Neuron (in vitro differentiated cells): ENCODE measurements around the gene HOXC4.

Source experiments
- H2AFZ ChIP-seq: one replicate; pipeline ENCODE4 v1.6.1; 2013; ENCODE audit warnings: low read depth, mild to moderate bottlenecking, inconsistent platforms, low read length, moderate library complexity
- H3K27me3 ChIP-seq: one replicate; pipeline ENCODE4 v1.6.1; 2013; ENCODE audit warnings: low read length; ENCODE audit not compliant: insufficient read depth
- H3K36me3 ChIP-seq: one replicate; pipeline ENCODE4 v1.6.1; 2013; ENCODE audit warnings: low read length; ENCODE audit not compliant: insufficient read depth
- H3K4me1 ChIP-seq: one replicate; pipeline ENCODE4 v1.6.1; 2013; ENCODE audit warnings: low read length; ENCODE audit not compliant: insufficient read depth
- H3K4me3 ChIP-seq: 2 replicates; pipeline ENCODE4 v1.5.1; 2013; ENCODE audit warnings: mild to moderate bottlenecking, low read length, moderate library complexity
- H3K9me3 ChIP-seq: one replicate; pipeline ENCODE4 v1.6.1; 2013; ENCODE audit warnings: low read length

Gene HOXC4

GRCh38 chr12:54053751-54054741 lies at the start of gene HOXC4:
TSS of gene HOXC4 (plus strand) at chr12:54053835. CDS start at chr12:54053923, 88 bp downstream.
- Histone ChIP-seq H3K9me3 (no peaks in the 10 kb centered on the region), H3K27me3 (peaks cover 97% of the 10 kb centered on the region), H3K4me1 (peaks cover 2% of the 10 kb centered on the region), H2AFZ (peak within 1 kb of the TSS; percentile 68), H3K36me3 (no peaks in the 10 kb centered on the region), H3K4me3 (peak within 1 kb of the TSS; percentile 40)

- Histone ChIP-seq H3K4me1 (peaks cover 3% of the 10 kb centered on the region), H3K27me3 (peaks cover 93% of the 10 kb centered on the region), H3K36me3 (no peaks in the 10 kb centered on the region), H3K4me3 (no peak overlapping the region), H3K9me3 (no peaks in the 10 kb centered on the region), H2AFZ (no peak overlapping the region)
Measured at GRCh38 chr12:54004063-54004840, 49.4 kb upstream of the HOXC4 start.

GRCh38 chr12:54004841-54005530 lies 48.6 kb upstream of the HOXC4 start:
- peaks cover 93% of the 10 kb centered on the region for H3K27me3 ChIP-seq

GRCh38 chr12:54005531-54005852 lies 48.1 kb upstream of the HOXC4 start:
- Histone ChIP-seq H3K27me3 (peaks cover 93% of the 10 kb centered on the region), H3K9me3 (no peaks in the 10 kb centered on the region), H3K4me1 (peaks cover 3% of the 10 kb centered on the region), H3K36me3 (no peaks in the 10 kb centered on the region), H2AFZ (no peak overlapping the region), H3K4me3 (no peak overlapping the region)

More at GRCh38 chr12:54004841-54005530, 48.6 kb upstream of the HOXC4 start:
- Histone ChIP-seq H3K36me3 (no peaks in the 10 kb centered on the region), H3K9me3 (no peaks in the 10 kb centered on the region), H2AFZ (no peak overlapping the region), H3K4me1 (peaks cover 3% of the 10 kb centered on the region), H3K4me3 (no peak overlapping the region)

- H2AFZ ChIP-seq = no peak overlapping the region
- no peak overlapping the region for H3K4me3 ChIP-seq
- peaks cover 93% of the 10 kb centered on the region for H3K27me3 ChIP-seq
- no peaks in the 10 kb centered on the region for H3K9me3 ChIP-seq
- H3K4me1 ChIP-seq = peaks cover 3% of the 10 kb centered on the region
- no peaks in the 10 kb centered on the region for H3K36me3 ChIP-seq
Measured at GRCh38 chr12:54005853-54006558, 47.6 kb upstream of the HOXC4 start.

GRCh38 chr12:54006559-54007220 lies 46.9 kb upstream of the HOXC4 start:
- H3K4me3 ChIP-seq = no peak overlapping the region
- H3K4me1 ChIP-seq = peaks cover 3% of the 10 kb centered on the region
- H3K9me3 ChIP-seq = no peaks in the 10 kb centered on the region
- H3K27me3 ChIP-seq = peaks cover 92% of the 10 kb centered on the region
- H2AFZ ChIP-seq = no peak overlapping the region
- no peaks in the 10 kb centered on the region for H3K36me3 ChIP-seq

- Histone ChIP-seq H2AFZ (no peak overlapping the region), H3K36me3 (no peaks in the 10 kb centered on the region), H3K4me3 (no peak overlapping the region), H3K27me3 (peaks cover 90% of the 10 kb centered on the region), H3K4me1 (peaks cover 3% of the 10 kb centered on the region), H3K9me3 (no peaks in the 10 kb centered on the region)
Measured at GRCh38 chr12:54007538-54008259, 45.9 kb upstream of the HOXC4 start.

- no peak overlapping the region for H3K4me3 ChIP-seq
- H3K4me1 ChIP-seq = peaks cover 3% of the 10 kb centered on the region
- H3K9me3 ChIP-seq = peaks cover 3% of the 10 kb centered on the region
- peaks cover 90% of the 10 kb centered on the region for H3K27me3 ChIP-seq
- no peak overlapping the region for H2AFZ ChIP-seq
- H3K36me3 ChIP-seq = no peaks in the 10 kb centered on the region
Measured at GRCh38 chr12:54008260-54008552, 45.4 kb upstream of the HOXC4 start.

GRCh38 chr12:54009171-54010052 lies 44.2 kb upstream of the HOXC4 start:
- Histone ChIP-seq H3K4me1 (peaks cover 3% of the 10 kb centered on the region), H3K4me3 (no peak overlapping the region), H3K9me3 (peaks cover 4% of the 10 kb centered on the region), H3K36me3 (no peaks in the 10 kb centered on the region), H3K27me3 (peaks cover 91% of the 10 kb centered on the region), H2AFZ (no peak overlapping the region)

GRCh38 chr12:54010053-54010971 lies 43.3 kb upstream of the HOXC4 start:
- Histone ChIP-seq H3K4me1 (peaks cover 3% of the 10 kb centered on the region), H3K27me3 (peaks cover 91% of the 10 kb centered on the region), H3K4me3 (no peak overlapping the region), H2AFZ (no peak overlapping the region), H3K9me3 (peaks cover 4% of the 10 kb centered on the region), H3K36me3 (no peaks in the 10 kb centered on the region)
